ENCODE measurements around the gene OS9.

Gene OS9

GRCh38 chr12:57754411-57755193, 60.7 kb downstream of the OS9 start, which contains the start of gene MARCHF9:
Gene MARCHF9, plus strand, starts transcription at chr12:57755103. Its CDS starts 426 bp downstream, at chr12:57755529.
- DNase-seq: no peak

- DNase-seq: no peak
Measured at GRCh38 chr12:57755194-57755453, 61.2 kb downstream of the OS9 start.

GRCh38 chr12:57755454-57756372, 61.8 kb downstream of the OS9 start:
- DNase-seq: no peak

- DNase-seq: no peak
Measured at GRCh38 chr12:57756406-57757341, 62.7 kb downstream of the OS9 start.

GRCh38 chr12:57757771-57758170, 63.8 kb downstream of the OS9 start:
- DNase-seq: no peak

- no peak for DNase-seq
Measured at GRCh38 chr12:57758552-57759359, 64.8 kb downstream of the OS9 start.

GRCh38 chr12:57759360-57759980, 65.5 kb downstream of the OS9 start:
- DNase-seq: no peak

GRCh38 chr12:57760347-57760982, 66.5 kb downstream of the OS9 start:
- no peak for DNase-seq

GRCh38 chr12:57761391-57761998, 67.6 kb downstream of the OS9 start:
- no peak for DNase-seq

GRCh38 chr12:57762463-57762862, 68.5 kb downstream of the OS9 start:
- DNase-seq: no peak

GRCh38 chr12:57763881-57764661, 70.1 kb downstream of the OS9 start:
- DNase-seq: no peak

- DNase-seq: no peak
Measured at GRCh38 chr12:57764662-57765002, 70.7 kb downstream of the OS9 start.

- peak; percentile 40 for DNase-seq
Measured at GRCh38 chr12:57765003-57765697, 71.2 kb downstream of the OS9 start.

- DNase-seq: no peak
Measured at GRCh38 chr12:57765698-57766463, 71.9 kb downstream of the OS9 start.

- DNase-seq: no peak
Measured at GRCh38 chr12:57766464-57767304, 72.8 kb downstream of the OS9 start, which contains the start of gene CYP27B1. Gene CYP27B1, minus strand, starts transcription at chr12:57767078. Its CDS starts 37 bp downstream, at chr12:57767041.

- DNase-seq: no peak
Measured at GRCh38 chr12:57767305-57767698, 73.4 kb downstream of the OS9 start.

- no peak for DNase-seq
Measured at GRCh38 chr12:57767876-57768275, 73.9 kb downstream of the OS9 start.
